NCI-H1092 (cell line): Measurements from ENCODE around the gene TTPAL.

Source experiments
- DNase-seq: peaks from one replicate; lab custom pipeline; 2025; lab: John Stamatoyannopoulos, UW

The TTPAL gene

DNA sequence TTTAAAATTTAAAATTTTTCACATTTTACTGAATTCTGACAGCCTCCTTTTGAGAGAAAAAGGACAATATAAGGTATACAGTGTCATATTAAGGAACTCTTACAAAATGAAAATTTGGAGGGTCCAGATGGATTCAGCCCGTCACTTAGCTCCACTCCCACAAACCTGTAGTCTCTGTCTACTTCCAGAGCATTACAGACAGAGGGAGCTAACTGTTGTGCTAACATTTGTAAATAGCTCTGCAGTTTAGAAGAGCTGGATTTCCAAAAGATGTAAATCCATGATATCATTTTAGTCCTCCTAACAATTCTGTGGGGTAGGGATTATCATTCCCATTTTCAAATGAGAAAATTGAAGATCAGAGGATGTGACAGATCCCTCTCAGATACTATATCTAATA is 62.3 kb downstream of the TTPAL start:
- DNase-seq, result no peak

DNA sequence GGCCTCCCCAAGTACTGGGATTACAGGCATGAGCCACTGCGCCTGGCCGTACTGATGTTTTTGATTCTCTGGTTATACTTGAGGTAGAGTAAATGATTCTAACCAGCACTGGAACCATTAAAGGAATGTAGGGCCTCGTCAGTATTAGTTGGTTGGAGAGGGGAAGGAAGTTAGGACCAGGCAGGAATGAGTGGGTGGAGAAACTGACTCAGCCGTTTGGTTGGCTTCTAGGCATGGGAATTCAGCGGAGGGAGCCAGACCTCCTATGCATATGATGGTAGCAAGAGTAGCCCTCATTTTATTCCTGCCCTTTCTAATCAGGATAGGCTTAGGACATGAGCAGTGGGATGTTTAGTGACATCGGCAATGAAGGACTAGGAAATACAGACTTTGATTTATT is 65.2 kb downstream of the TTPAL start:
- DNase-seq, result no peak

DNA sequence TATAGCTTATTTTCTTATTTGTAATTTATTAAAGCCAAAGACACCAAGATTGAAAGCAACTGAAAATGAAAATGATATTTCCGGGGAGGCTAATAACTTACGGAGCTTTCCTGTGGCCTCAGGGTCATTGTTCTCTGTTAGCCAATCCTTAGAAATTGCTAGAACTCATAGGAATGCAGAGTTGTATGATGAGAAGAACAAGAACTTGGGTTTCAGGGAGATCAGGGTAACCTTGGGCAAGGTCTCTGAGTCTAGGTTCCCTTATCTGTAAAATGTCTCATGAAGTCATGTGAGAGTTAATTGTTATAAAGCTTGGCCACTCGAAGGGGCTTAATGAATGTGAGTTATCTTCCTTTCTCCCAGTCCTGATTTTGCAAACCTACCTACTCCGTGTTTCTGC is 66.3 kb downstream of the TTPAL start:
- DNase-seq, result no peak

DNA sequence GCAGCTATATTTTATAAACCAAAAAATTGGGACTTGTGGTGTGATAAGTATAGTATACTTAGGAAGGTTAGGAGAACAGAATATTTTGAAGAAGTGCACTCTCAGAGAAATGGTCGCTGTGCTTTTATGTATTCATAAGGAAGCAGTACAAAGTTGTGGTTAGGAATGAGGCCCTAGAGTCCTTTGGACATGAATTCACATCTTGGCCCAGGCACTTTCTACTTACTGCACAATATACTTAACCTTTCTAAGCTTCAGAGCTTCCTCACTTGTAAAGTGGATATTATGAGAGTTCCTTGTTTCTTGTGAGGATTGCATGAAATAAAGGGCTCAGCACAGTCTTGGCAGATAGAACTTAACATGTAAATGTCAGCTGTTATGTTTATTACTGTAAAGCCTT is 67.2 kb downstream of the TTPAL start:
- DNase-seq, result no peak

DNA sequence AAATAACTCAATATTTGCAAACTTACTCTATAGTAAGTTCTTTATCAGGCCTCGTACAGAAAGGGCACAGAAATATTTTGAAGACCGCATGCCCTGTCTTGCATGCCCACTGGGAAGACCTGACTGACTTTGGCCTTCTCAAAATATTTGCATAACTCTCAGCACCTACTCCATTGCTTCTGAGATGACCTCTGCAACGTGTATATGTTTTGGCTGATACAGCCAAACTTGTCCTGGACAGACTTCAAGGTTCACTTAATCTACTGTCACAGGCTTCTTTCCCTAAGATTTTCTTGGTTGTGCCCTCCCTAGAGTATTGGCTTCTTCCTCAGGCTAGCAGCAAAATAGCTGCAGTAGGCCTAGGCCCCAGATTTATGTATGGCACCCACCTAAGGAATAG is 67.7 kb downstream of the TTPAL start:
- DNase-seq, result no peak
